ENCODE measurements around the gene DUSP6.

- TF ChIP-seq CTCF (IDR thresholded peaks at IDR 0.05) (no peak), POLR2A (IDR thresholded peaks at IDR 0.05) (no peak)
Observed at GRCh38 chr12:89359615-89360014, 7.3 kb upstream of the DUSP6 start.
